Body of pancreas (tissue), 4 donors: ENCODE measurements around the gene COX6B1.

Source experiments
- CTCF ChIP-seq, 7 experiments: fragments of 450-650 bp in 4 of 7; fragments of 200-600 bp in 3 of 7; sonication (generic) in 3 of 7; IDR thresholded peaks; one replicate each; pipeline ENCODE4 v1.5.1; 2016 to 2019; ENCODE audit warnings: antibody characterized with exemption in 7 of 7
- POLR2A ChIP-seq, 3 donors: fragments of 450-650 bp; IDR thresholded peaks; one replicate each; pipeline ENCODE4 v1.6.1; 2016; ENCODE audit warnings: antibody characterized with exemption in 3 of 3, mild to moderate bottlenecking in 2 of 3

- TF ChIP-seq CTCF (IDR thresholded peaks at IDR 0.05) (no peak), POLR2A (IDR thresholded peaks at IDR 0.05) (no peak)
Measured at GRCh38 chr19:35628264-35628564, 19.9 kb upstream of the COX6B1 start.
